K562 (cell line): ENCODE data around the gene LMO2. TPM values are rescaled to one million over a fixed set of nuclear protein-coding genes. Genes with fewer than 3 reads are reported as not detected.

Experiments used
- ARHGAP35 ChIP-seq: fragments of 450-650 bp; IDR thresholded peaks from 2 replicates; pipeline ENCODE4 v1.6.1; 2018; ENCODE audit not compliant: partially characterized antibody
- ATF3 ChIP-seq, 2 experiments: fragments of 450-650 bp in 1 of 2; sonication (generic) in 1 of 2; formaldehyde crosslinking in 1 of 2; IDR thresholded peaks in 1 of 2; conservative IDR thresholded peaks in 1 of 2; 2 replicates each; pipeline versions ENCODE4 v1.6.1 to v1.8.1; 2016 to 2023; ENCODE audit warnings: mild to moderate bottlenecking in 2 of 2, moderate library complexity in 2 of 2, inconsistent platforms in 1 of 2, missing genetic modification reagents in 1 of 2
- BRCA1 ChIP-seq, 2 experiments: fragments of 450-650 bp in 1 of 2; sonication (generic) in 1 of 2; formaldehyde crosslinking in 1 of 2; IDR thresholded peaks; 2 replicates each; pipeline versions ENCODE4 v1.5.0 to v1.6.1; 2017 to 2020; ENCODE audit warnings: mild to moderate bottlenecking in 1 of 2, missing genetic modification reagents in 1 of 2
- CBFA2T3 ChIP-seq: fragments of 450-650 bp; IDR thresholded peaks from 2 replicates; pipeline ENCODE4 v1.6.1; 2017
- FOXM1 ChIP-seq, 2 experiments: fragments of 450-650 bp in 1 of 2; sonication (generic) in 1 of 2; formaldehyde crosslinking in 1 of 2; IDR thresholded peaks; 2 replicates each; pipeline versions ENCODE4 v1.6.1 to v1.9.0; 2017 to 2022; ENCODE audit warnings: low read depth in 2 of 2, mild to moderate bottlenecking in 2 of 2, missing genetic modification reagents in 1 of 2, moderate library complexity in 1 of 2
- NFXL1 ChIP-seq: fragments of 450-650 bp; formaldehyde crosslinking; IDR thresholded peaks from 2 replicates; pipeline ENCODE4 v1.4.0; 2021; ENCODE audit warnings: mild to moderate bottlenecking
- NUFIP1 ChIP-seq: fragments of 450-650 bp; IDR thresholded peaks from 2 replicates; pipeline ENCODE4 v1.6.1; 2018; ENCODE audit not compliant: partially characterized antibody
- PRMT5 ChIP-seq: sonication (generic); formaldehyde crosslinking; IDR thresholded peaks from 2 replicates; pipeline ENCODE4 v1.5.0; 2020; ENCODE audit warnings: missing genetic modification reagents
- RBFOX2 ChIP-seq: fragments of 200-400 bp; formaldehyde crosslinking; IDR thresholded peaks from 2 replicates; pipeline ENCODE4 v1.6.1; 2017; ENCODE audit warnings: low read depth, mild to moderate bottlenecking, low read length, moderate library complexity
- ZNF318 ChIP-seq, 2 experiments: fragments of 450-650 bp; IDR thresholded peaks; 2 replicates each; pipeline ENCODE4 v1.6.1; 2016; ENCODE audit warnings: mild to moderate bottlenecking in 2 of 2, borderline replicate concordance in 1 of 2, low read depth in 1 of 2, moderate library complexity in 1 of 2
- ZNF778 ChIP-seq: fragments of 450-650 bp; formaldehyde crosslinking; IDR thresholded peaks from 2 replicates; pipeline ENCODE4 v1.4.0; 2020; ENCODE audit warnings: mild to moderate bottlenecking, moderate library complexity
- polyA plus RNA-seq, 8 experiments: library from polyadenylated mRNA; depleted of rRNA in 4 of 8; stranded (reverse) in 5 of 8; unstranded in 3 of 8; fragments of >200 nt; fragmentation: Nextera tagmentation in 2 of 8; fragmentation: Illumina TruSeq in 1 of 8; extraction: Ambion mirVana in 2 of 8; extraction: Trizol in 1 of 8; gene quantifications; 2 replicates each; pipeline versions ENCODE4 v1.2.1 to v1.2.3, GENCODE V29; 2011 to 2014; ENCODE audit warnings: inconsistent platforms in 1 of 8, missing spikeins in 1 of 8
- total RNA-seq, 7 experiments: library from RNA; depleted of rRNA in 6 of 7; stranded (reverse); fragments of >200 nt in 6 of 7; fragmentation: Illumina TruSeq in 2 of 7; extraction: Trizol in 2 of 7; gene quantifications; 2 replicates each; pipeline versions ENCODE4 v1.2.1 to v1.2.3, GENCODE V29; 2011 to 2021; ENCODE audit warnings: low replicate concordance in 1 of 7
- TF ChIP-seq, protein P1 (sequence below): fragments of 450-650 bp; formaldehyde crosslinking; IDR thresholded peaks from 2 replicates; pipeline ENCODE4 v1.4.0; 2022; ENCODE audit warnings: missing genetic modification characterization

LMO2 gene
- total and polyA plus RNA-seq, 9 of the 15 experiments (the other 6 are each of a cell fraction or from before 2014, with no cell fraction given): 6.9 to 126 (median 91.5) TPM

DNA sequence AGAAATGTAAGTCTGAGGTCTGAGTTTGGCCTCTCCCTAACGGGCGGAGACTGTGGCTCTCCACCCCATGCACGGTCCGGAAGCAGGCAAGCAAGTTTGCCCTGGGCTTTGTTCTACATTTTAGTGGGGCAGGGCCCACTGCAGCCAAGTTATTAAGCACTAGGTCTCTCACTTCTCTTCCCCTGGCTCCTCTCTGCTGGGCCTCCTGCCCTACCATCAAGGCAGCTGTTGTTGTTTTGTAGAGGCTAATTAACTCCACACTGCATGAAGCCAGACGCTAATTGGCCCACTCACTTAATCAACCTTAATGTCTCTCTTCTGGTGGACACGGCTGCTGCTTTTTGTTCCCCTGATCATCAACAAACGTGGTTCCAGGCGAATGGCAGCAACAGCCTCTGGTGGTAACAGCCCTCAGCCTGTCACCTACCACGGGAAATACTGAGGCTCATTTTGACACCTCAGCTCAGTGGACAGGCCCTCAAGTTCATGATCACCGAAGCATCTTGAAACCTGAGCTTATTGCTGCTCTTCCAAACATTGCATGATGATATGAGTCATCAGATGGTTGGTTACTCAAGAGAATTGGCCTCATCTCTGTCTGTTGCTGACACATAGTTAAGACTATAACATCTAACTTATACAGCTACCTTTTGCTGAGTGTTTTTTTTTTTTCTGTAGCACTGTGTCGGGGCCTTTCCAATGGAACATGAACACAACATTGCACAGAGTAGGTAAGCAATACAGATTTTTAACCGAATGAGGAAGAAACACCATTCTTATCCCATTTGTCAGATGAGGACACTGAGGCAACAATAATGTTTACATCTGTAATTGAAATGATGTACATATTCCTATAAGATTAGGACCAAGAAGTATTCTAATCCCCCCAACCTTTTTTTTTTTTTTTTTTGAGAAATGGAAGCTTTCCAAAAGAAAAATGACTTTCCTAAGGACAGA is 20.8 kb upstream of the LMO2 start (continued):
- TF ChIP-seq, protein P1, sequence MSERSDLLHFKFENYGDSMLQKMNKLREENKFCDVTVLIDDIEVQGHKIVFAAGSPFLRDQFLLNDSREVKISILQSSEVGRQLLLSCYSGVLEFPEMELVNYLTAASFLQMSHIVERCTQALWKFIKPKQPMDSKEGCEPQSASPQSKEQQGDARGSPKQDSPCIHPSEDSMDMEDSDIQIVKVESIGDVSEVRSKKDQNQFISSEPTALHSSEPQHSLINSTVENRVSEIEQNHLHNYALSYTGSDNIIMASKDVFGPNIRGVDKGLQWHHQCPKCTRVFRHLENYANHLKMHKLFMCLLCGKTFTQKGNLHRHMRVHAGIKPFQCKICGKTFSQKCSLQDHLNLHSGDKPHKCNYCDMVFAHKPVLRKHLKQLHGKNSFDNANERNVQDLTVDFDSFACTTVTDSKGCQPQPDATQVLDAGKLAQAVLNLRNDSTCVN: no peak
- TF ChIP-seq ZNF778 (CRISPR knock-in tag): no peak
- no peak for TF ChIP-seq BRCA1 (IDR thresholded peaks at IDR 0.05)
- no peak for TF ChIP-seq BRCA1 (CRISPR knock-in tag; IDR thresholded peaks at IDR 0.05)
- no peak for TF ChIP-seq NUFIP1
- TF ChIP-seq FOXM1 (IDR thresholded peaks at IDR 0.05; ENCODE audit: low read depth): peak; percentile 18; the same call in 1 of the 2 replicates
- no peak for TF ChIP-seq FOXM1 (CRISPR knock-in tag; IDR thresholded peaks at IDR 0.05; ENCODE audit: low read depth)
- peak; percentile 99 for TF ChIP-seq ATF3 (IDR thresholded peaks at IDR 0.05)
- TF ChIP-seq ATF3 (CRISPR knock-in tag; conservative IDR thresholded peaks at IDR 0.05): peak; percentile 79; the same call in 1 of the 2 replicates
- 0 out of 2 replicates have a peak, but pooled peaks have one; percentile 50 for TF ChIP-seq RBFOX2
- peak in 1 of 2 experiments; percentile 75; a peak in 2 of 4 replicates for TF ChIP-seq ZNF318 (IDR thresholded peaks at IDR 0.05; ENCODE audit: borderline replicate concordance in 1 of 2, low read depth in 1 of 2)
- no peak for TF ChIP-seq ARHGAP35
- peak; percentile 29; the same call in 1 of the 2 replicates for TF ChIP-seq CBFA2T3
- TF ChIP-seq NFXL1 (CRISPR knock-in tag): peak; percentile 66; the same call in 1 of the 2 replicates
- no peak for TF ChIP-seq PRMT5 (CRISPR knock-in tag)
